Mesenchymal stem cell (in vitro differentiated cells and primary cell): ENCODE data around the gene NEK10.
"Not testable (repeated sequence)": the region's sequence is repeated elsewhere in the genome, so short reads cannot be mapped to it uniquely, and the experiment has no call there.

Source experiments
- DNase-seq: peaks from one replicate; pipeline ENCODE4 v3.0.0-alpha.2; 2013
- H2AFZ ChIP-seq: one replicate; pipeline ENCODE4 v1.6.1; 2013; ENCODE audit warnings: low read depth, mild to moderate bottlenecking, control low read depth, inconsistent platforms, low read length, moderate library complexity
- H2AK5ac ChIP-seq: 2 replicates; pipeline ENCODE4 v1.6.1; 2013; ENCODE audit warnings: low read length, moderate library complexity, mild to moderate bottlenecking, inconsistent platforms; ENCODE audit not compliant: severe bottlenecking
- H2BK120ac ChIP-seq: one replicate; pipeline ENCODE4 v1.6.1; 2013; ENCODE audit warnings: low read depth, mild to moderate bottlenecking, inconsistent platforms, low read length, moderate library complexity
- H2BK12ac ChIP-seq, 2 experiments: one replicate each; pipeline ENCODE4 v1.6.1; 2013; ENCODE audit warnings: inconsistent platforms in 2 of 2, low read length in 2 of 2, mild to moderate bottlenecking in 2 of 2, moderate library complexity in 2 of 2, control low read depth in 1 of 2
- H2BK15ac ChIP-seq: one replicate; pipeline ENCODE4 v1.6.1; 2013; ENCODE audit warnings: mild to moderate bottlenecking, low read depth, inconsistent platforms; ENCODE audit not compliant: poor library complexity, severe bottlenecking
- H2BK5ac ChIP-seq: 2 replicates; pipeline ENCODE4 v1.6.1; 2013; ENCODE audit warnings: low read depth, mild to moderate bottlenecking, low read length, control low read depth, inconsistent platforms; ENCODE audit not compliant: poor library complexity, severe bottlenecking
- H3K14ac ChIP-seq, 2 experiments: one replicate each; pipeline ENCODE4 v1.6.1; 2013; ENCODE audit warnings: inconsistent platforms in 2 of 2, low read length in 2 of 2, control low read depth in 1 of 2, mild to moderate bottlenecking in 1 of 2, moderate library complexity in 1 of 2
- H3K18ac ChIP-seq, 2 experiments: one replicate each; pipeline ENCODE4 v1.6.1; 2013; ENCODE audit warnings: inconsistent platforms in 2 of 2, low read length in 2 of 2, control low read depth in 1 of 2, low read depth in 1 of 2, mild to moderate bottlenecking in 1 of 2
- H3K23ac ChIP-seq, 2 experiments: one replicate each; pipeline ENCODE4 v1.6.1; 2013; ENCODE audit warnings: inconsistent platforms in 2 of 2, low read length in 2 of 2, mild to moderate bottlenecking in 2 of 2, moderate library complexity in 2 of 2, control low read depth in 1 of 2
- H3K27ac ChIP-seq: 2 replicates; pipeline ENCODE4 v1.5.1; 2013; ENCODE audit warnings: mild to moderate bottlenecking, moderate library complexity, low read length, control low read depth, inconsistent platforms; ENCODE audit not compliant: poor library complexity, severe bottlenecking
- H3K27me3 ChIP-seq, 2 experiments: 2 replicates each; pipeline versions ENCODE4 v1.6.1 to v1.7.0; 2013; ENCODE audit warnings: low read length in 2 of 2, mild to moderate bottlenecking in 2 of 2, moderate library complexity in 2 of 2, control low read depth in 1 of 2, inconsistent platforms in 1 of 2; ENCODE audit not compliant: control insufficient read depth in 1 of 2, insufficient read depth in 1 of 2
- H3K36me3 ChIP-seq, 2 experiments: 2 replicates each; pipeline versions ENCODE4 v1.6.1 to v1.7.0; 2013; ENCODE audit warnings: low read length in 2 of 2, control low read depth in 1 of 2, inconsistent platforms in 1 of 2, low read depth in 1 of 2, mild to moderate bottlenecking in 1 of 2; ENCODE audit not compliant: insufficient read depth in 2 of 2, control insufficient read depth in 1 of 2
- H3K4ac ChIP-seq, 2 experiments: one replicate each; pipeline ENCODE4 v1.6.1; 2013; ENCODE audit warnings: inconsistent platforms in 2 of 2, low read length in 2 of 2, mild to moderate bottlenecking in 2 of 2, moderate library complexity in 2 of 2, control low read depth in 1 of 2, low read depth in 1 of 2
- H3K4me1 ChIP-seq: 2 replicates; pipeline ENCODE4 v1.6.1; 2013; ENCODE audit warnings: low read depth, low read length, control low read depth; ENCODE audit not compliant: control insufficient read depth, insufficient read depth
- H3K4me2 ChIP-seq: 2 replicates; pipeline ENCODE4 v1.6.1; 2013; ENCODE audit warnings: low read length, mild to moderate bottlenecking, inconsistent platforms; ENCODE audit not compliant: poor library complexity, severe bottlenecking
- H3K4me3 ChIP-seq, 2 experiments: 2 replicates each; pipeline versions ENCODE4 v1.5.1 to v1.7.0; 2013; ENCODE audit warnings: low read length in 2 of 2, mild to moderate bottlenecking in 2 of 2, control low read depth in 1 of 2, low read depth in 1 of 2; ENCODE audit not compliant: insufficient read depth in 1 of 2
- H3K79me1 ChIP-seq: replicated peaks from 2 replicates; pipeline ENCODE4 v1.6.1; 2013; ENCODE audit warnings: mild to moderate bottlenecking, control low read depth, low read length, inconsistent platforms; ENCODE audit not compliant: poor library complexity, severe bottlenecking
- H3K9ac ChIP-seq: 2 replicates; pipeline ENCODE4 v1.7.0; 2013; ENCODE audit warnings: mild to moderate bottlenecking, low read length, moderate library complexity
- H3K9me3 ChIP-seq: 2 replicates; pipeline ENCODE4 v1.7.0; 2013; ENCODE audit warnings: mild to moderate bottlenecking, low read length; ENCODE audit not compliant: control insufficient read depth
- H4K8ac ChIP-seq: one replicate; pipeline ENCODE4 v1.6.1; 2013; ENCODE audit warnings: inconsistent platforms, mild to moderate bottlenecking, low read length, moderate library complexity
- H4K91ac ChIP-seq: one replicate; pipeline ENCODE4 v1.6.1; 2013; ENCODE audit warnings: mild to moderate bottlenecking, low read length, inconsistent platforms
- WGBS: methylation state at CpG from one replicate; pipeline ENCODE4 v1.1.7; 2013; ENCODE audit warnings: mixed read lengths; 5-methylcytosine and 5-hydroxymethylcytosine counted together

Gene NEK10

GRCh38 chr3:27290760-27291159 lies 78.4 kb downstream of the NEK10 start:
- no peaks in the 10 kb centered on the region for H3K4me1 ChIP-seq
- H2AK5ac ChIP-seq: no peak overlapping the region
- no peak overlapping the region for H2BK5ac ChIP-seq
- H2AFZ ChIP-seq: no peak overlapping the region
- H3K14ac ChIP-seq: no peak overlapping the region
- H3K27me3 ChIP-seq: no peaks in the 10 kb centered on the region
- H3K36me3 ChIP-seq: peaks cover 4 to 88% of the 10 kb centered on the region in 2 experiments
- H4K8ac ChIP-seq: no peak overlapping the region
- H3K4me2 ChIP-seq: no peak overlapping the region
- peak overlapping the region; percentile 39 for H3K9ac ChIP-seq
- H3K4me3 ChIP-seq: no peak overlapping the region
- H3K23ac ChIP-seq: no peak overlapping the region
- no peak overlapping the region for H3K27ac ChIP-seq
- H4K91ac ChIP-seq: no peak overlapping the region
- no peak overlapping the region for H3K4ac ChIP-seq
- no peak overlapping the region for H2BK12ac ChIP-seq
- no peak overlapping the region for H3K18ac ChIP-seq
- H2BK15ac ChIP-seq: no peak overlapping the region
- no peak overlapping the region for H2BK120ac ChIP-seq
- H3K9me3 ChIP-seq: no peaks in the 10 kb centered on the region
- DNase-seq: no peak
- no peaks in the 10 kb centered on the region for H3K79me1 ChIP-seq

- H3K27me3 ChIP-seq: no peaks in the 10 kb centered on the region
- H3K18ac ChIP-seq: no peak overlapping the region
- DNase-seq: no peak
- H3K4me3 ChIP-seq: no peak overlapping the region
- H4K8ac ChIP-seq: no peak overlapping the region
- H3K23ac ChIP-seq: no peak overlapping the region
- H3K4ac ChIP-seq: no peak overlapping the region
- H3K9ac ChIP-seq: peak overlapping the region; percentile 39
- H2BK5ac ChIP-seq: no peak overlapping the region
- H3K36me3 ChIP-seq: peaks cover 2 to 88% of the 10 kb centered on the region in 2 experiments
- H2BK12ac ChIP-seq: no peak overlapping the region
- H2BK120ac ChIP-seq: no peak overlapping the region
- H2BK15ac ChIP-seq: no peak overlapping the region
- H3K9me3 ChIP-seq: no peaks in the 10 kb centered on the region
- no peaks in the 10 kb centered on the region for H3K4me1 ChIP-seq
- WGBS: 87% methylated on average over 1 of the region's 3 CpGs
- H2AFZ ChIP-seq: no peak overlapping the region
- H3K14ac ChIP-seq: no peak overlapping the region
- no peak overlapping the region for H4K91ac ChIP-seq
- H3K79me1 ChIP-seq: no peaks in the 10 kb centered on the region
- H3K27ac ChIP-seq: no peak overlapping the region
- H2AK5ac ChIP-seq: no peak overlapping the region
- H3K4me2 ChIP-seq: no peak overlapping the region
These were observed 79.3 kb downstream of the NEK10 start for GRCh38 chr3:27289769-27290413.

- no peak overlapping the region for H3K27ac ChIP-seq
- no peaks in the 10 kb centered on the region for H3K9me3 ChIP-seq
- no peak overlapping the region for H3K18ac ChIP-seq
- peaks cover 0 to 81% of the 10 kb centered on the region in 2 experiments for H3K36me3 ChIP-seq
- H3K4me2 ChIP-seq: no peak overlapping the region
- no peak overlapping the region for H4K8ac ChIP-seq
- H3K4ac ChIP-seq: no peak overlapping the region
- 97% methylated on average over 1 of the region's 2 CpGs for WGBS
- no peaks in the 10 kb centered on the region for H3K27me3 ChIP-seq
- H2BK5ac ChIP-seq: no peak overlapping the region
- no peak overlapping the region for H3K4me3 ChIP-seq
- no peak overlapping the region for H3K23ac ChIP-seq
- no peak for DNase-seq
- no peak overlapping the region for H2AK5ac ChIP-seq
- H2AFZ ChIP-seq: no peak overlapping the region
- H4K91ac ChIP-seq: no peak overlapping the region
- H3K14ac ChIP-seq: no peak overlapping the region
- H2BK12ac ChIP-seq: no peak overlapping the region
- H2BK15ac ChIP-seq: no peak overlapping the region
- H3K79me1 ChIP-seq: no peaks in the 10 kb centered on the region
- H2BK120ac ChIP-seq: no peak overlapping the region
- H3K9ac ChIP-seq: no peak overlapping the region
- H3K4me1 ChIP-seq: no peaks in the 10 kb centered on the region
These were observed 82.1 kb downstream of the NEK10 start for GRCh38 chr3:27287052-27287451.

GRCh38 chr3:27286467-27286866 lies 82.7 kb downstream of the NEK10 start:
- not testable (repeated sequence) for H3K79me1 ChIP-seq, H3K27ac ChIP-seq, H3K23ac ChIP-seq, H4K8ac ChIP-seq, H3K4me2 ChIP-seq, DNase-seq, H2BK5ac ChIP-seq, H3K4me3 ChIP-seq, H2BK120ac ChIP-seq, H2BK12ac ChIP-seq, H4K91ac ChIP-seq, H3K4ac ChIP-seq, H2AK5ac ChIP-seq, H3K9me3 ChIP-seq, H3K4me1 ChIP-seq, H3K9ac ChIP-seq, H3K14ac ChIP-seq, H2AFZ ChIP-seq, H2BK15ac ChIP-seq, H3K27me3 ChIP-seq, H3K18ac ChIP-seq
- 100% methylated on average over 2 of the region's 10 CpGs for WGBS
- peaks cover 0 to 83% of the 10 kb centered on the region in 2 experiments for H3K36me3 ChIP-seq
